HUDEP-2 (cell line): Measurements from ENCODE around the gene CTNNA3.
A peak's percentile ranks its signal among the peaks of the same experiment; 100 is the strongest.

ENCODE experiments used
- DNase-seq, 76 experiments: peaks; one replicate each; lab custom pipeline; 2025; ENCODE audit not compliant: unreplicated experiment in 76 of 76; lab: John Stamatoyannopoulos, UW

Gene CTNNA3

DNA sequence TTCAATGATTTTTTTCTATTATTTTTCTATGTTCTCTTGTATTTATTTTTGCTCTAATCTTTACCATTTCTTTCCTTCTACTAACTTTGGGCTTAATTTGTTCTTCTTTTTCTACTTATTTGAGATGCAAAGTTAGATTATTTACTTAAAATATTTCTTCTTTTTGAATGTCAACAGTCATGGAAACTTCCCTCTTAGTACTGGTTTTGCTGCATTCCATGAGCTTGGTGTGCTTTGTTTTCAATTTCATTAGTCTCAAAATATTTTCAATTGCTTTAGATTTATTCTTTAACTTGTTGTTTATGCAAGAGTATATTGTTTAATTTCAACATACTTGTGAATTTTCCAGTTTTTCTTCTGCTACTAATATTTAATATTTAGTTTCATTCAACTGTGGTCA, 539.8 kb downstream of the CTNNA3 start:
- DNase-seq: no peak

DNA sequence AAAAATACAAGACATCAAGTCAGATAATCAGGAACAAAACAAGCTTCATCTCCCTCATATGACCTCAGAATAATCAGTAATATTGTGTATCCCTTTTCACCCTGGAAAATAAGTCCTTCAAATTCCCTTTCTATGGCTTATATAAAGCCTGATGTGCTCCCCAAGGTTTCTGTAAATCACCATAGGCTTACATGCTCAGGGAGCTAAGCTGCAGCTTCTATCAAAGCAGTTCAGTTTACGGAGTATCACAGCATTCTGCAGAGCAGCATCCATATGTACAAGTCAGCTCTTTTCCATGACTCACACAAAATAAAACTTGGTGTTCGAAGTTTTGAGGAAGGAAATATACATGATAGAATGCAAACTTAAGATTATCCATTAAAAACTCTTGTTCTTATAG, 544.5 kb downstream of the CTNNA3 start:
- DNase-seq: no peak

DNA sequence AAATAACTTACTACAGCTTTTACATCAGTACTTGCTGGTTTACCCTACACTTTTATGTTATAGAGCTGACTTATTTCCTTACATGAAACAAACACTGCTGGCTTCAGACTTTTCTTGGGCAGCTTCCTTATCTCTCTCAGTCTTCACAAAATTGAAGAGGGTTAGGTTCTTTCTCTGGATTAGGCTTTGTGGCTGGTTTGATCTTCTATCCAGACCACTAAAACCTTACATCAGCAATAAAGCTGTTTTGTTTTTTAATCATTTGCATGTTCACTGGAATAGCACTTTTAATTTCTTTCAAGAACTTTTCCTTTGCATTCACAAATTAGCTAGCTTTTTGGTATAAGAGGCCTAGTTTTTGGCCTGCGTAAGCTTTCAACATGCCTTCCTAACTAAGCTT, 551.5 kb downstream of the CTNNA3 start:
- no peak for DNase-seq

DNA sequence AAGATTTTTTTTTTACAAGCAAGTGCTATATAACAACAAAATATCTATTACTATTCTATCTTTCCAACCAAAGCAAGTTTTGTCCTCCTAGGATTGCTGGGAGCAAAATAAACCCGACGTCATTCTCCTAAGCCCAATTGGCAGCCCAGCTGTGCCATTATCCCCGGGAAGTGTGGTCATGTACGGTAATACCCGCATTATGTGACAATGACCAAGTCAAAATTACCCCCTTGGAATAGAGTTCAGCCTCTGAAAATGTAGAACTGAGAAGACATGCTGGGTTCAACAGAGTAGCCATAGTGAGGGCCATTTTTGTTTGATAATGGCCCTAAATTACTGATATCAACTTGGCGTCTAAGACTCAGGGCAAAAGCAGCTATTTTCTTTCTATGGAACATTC, 554.7 kb downstream of the CTNNA3 start:
- DNase-seq: no peak

DNA sequence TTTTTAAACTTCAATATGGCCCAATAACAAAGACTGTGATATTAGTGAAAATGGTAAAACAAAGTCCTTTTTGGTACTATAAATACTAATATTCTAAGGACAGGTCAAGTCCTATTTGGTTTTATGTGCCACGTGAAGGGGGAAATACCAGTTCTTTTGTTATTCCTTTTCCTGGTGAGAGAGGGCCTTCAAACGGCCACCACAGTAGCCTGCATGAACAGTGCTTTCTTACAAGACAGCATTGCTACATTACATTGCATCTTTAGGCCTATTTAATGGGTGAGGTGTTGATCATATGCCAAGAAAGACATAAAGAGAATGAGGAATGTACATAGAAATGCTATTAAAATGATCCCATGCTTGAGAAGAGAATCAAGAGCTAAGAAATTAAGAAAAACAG, 555.4 kb downstream of the CTNNA3 start:
- DNase-seq: no peak

DNA sequence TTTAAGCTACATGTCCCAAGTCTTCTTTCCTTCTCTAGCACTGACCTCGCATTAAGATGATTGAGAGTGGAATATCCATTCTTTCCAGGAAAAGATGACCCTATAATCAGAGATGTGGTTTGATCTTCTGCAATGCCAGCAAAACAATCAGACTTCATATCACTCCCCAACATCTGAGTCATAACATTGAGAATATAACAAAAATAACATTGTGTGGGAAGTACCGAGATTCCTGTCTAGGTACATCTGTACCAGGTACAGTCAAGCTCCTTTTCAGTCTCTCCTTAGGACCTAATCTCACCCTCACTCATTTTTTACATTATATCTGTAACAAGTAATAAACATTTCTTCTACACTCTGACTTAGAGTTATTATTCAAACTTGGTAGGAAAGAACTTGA, 568.6 kb downstream of the CTNNA3 start:
- no peak for DNase-seq

DNA sequence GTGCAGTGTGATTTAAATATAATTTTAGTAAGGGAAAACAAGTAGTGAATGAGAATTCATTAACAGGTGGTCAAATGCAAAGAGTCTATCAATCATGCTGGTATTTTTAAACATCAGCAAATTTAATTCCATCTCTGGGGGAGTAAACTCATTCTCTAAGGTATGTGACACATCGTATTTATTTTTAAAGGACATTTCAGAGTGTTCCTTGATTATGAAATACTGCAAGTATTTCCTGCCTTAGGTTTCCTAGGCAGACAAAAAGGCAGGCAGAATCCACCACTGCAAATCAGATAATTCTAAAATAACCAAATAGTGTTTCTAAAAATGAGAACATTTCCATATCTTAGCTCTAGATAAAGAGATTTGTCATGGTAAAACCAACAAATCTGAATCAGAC, 576.3 kb downstream of the CTNNA3 start:
- no peak for DNase-seq

DNA sequence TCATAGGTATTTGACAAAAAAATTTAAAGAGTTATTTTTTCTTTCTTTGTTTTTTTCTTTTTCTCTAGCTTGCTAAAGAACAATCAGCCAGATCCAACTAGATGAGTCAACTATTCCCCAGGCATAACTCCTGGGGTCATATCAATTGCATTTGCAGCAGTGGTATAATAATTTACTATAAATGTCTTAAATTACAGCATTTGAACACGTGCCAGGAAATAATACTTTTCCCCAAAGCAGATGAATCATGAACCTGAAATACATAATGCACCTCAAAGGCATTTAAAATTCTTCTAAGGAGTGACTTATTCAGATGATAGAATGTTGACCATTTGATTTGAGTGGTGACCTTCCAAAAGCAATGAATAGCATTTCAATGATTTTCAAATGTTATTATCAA, 580.0 kb downstream of the CTNNA3 start:
- DNase-seq: no peak

DNA sequence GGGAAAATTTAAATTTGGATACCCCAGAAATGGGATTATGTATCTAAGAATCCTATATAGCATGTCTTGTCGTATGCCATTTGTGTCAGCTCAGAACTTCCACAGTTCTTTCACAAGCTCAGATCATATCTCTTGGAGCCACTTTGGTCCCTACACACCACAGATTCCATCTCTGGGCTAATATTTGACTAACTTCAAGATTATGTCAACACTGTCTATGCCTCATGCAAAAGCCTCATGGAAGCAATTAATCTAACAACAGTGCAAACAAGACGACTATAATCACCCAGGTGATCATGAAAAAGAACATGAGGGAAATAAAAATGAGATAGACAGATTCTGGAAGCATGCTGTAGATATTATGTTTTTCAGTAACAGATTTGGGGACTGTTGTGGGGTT, 581.0 kb downstream of the CTNNA3 start:
- no peak for DNase-seq

DNA sequence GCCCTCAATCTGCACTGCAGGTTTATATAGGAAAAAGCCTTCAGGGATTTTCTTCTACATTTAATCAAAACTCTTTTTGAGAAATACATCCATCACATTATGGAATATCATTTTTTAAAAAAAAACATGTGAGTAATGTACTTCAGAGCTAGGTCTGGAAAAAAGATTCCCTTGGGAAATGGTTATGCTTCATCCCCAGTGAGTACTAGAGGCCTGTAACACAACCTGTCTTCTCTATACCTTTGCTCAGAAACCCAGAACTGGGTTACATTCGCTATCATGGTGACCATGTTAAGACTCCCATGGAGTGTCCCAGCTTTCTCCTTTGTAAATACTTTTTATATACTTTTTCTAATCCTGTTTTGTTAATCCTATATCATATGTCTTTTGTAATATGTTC, 583.2 kb downstream of the CTNNA3 start:
- DNase-seq: no peak

DNA sequence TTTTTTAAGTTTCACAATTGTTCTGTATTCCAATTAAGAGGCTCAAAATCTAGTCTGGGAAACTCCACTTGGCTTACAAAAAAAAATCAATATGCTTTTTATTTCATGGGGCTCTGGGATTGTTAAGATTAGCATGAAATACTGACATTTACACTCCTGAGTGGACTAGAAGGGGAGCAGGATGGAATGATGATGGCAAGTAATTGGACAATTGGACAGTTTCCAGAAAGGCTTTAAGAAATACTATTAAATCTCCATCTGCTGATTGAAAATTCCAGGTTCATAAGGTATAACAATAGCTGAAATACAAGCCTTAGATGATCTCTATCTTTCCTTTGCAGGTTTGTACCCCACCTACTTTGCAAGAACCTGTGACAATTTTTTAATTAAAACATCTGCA, 585.7 kb downstream of the CTNNA3 start:
- no peak for DNase-seq

DNA sequence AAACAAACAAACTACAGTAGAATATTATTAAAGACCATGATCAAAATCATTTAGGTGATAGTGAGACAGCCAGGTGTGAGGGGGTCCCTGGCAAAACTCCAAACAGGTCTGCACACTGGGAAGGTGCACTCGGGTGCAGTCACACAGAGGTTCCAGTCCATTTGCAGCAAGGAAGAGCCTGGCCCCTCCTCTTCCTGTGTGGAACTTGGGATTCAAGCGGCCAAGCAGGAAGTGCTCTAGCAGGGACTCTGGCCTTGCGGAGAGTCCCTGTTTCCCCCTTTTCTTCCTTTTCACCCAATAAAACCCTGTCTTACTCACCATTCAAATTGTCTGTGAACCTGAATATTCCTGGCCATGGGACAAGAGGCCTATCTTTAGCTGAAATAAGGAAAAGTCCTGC, 588.3 kb downstream of the CTNNA3 start:
- DNase-seq: no peak

DNA sequence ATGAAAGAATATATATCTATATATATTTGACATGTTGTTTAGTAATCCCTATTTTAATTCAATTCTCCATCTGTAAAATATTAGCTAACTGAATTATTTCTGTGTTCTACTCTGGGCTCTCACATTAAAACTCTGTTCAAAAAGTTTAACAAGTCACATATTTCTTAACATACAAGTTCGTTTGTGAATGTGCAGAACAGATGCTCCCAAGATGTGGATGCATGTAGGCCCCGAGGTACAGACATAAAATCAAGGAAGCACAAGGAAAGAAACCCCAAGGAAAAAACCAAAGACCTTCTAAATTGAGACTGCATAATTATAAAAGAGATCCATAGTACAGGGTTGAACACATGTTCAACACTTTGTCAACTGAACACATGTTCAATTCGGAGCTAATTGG, 595.0 kb downstream of the CTNNA3 start:
- no peak for DNase-seq

DNA sequence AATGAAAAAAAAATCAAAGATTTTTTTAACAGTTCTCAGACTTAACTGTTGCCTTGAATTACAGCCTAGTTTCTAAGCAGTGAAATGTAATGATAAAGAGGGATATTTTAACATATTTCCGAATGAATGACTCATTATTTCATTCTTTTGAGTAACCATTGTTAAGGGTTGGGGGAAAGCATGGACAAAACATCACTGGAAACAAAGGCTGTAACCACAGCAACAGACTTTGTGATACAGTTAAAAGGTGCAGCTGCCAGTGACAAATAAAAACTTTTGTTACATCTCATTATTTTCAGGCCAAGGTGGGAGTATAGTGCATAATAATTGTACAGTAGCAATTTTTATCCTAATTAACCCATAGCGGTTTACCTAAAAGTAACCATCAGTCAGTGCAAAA, 597.5 kb downstream of the CTNNA3 start:
- DNase-seq: no peak

DNA sequence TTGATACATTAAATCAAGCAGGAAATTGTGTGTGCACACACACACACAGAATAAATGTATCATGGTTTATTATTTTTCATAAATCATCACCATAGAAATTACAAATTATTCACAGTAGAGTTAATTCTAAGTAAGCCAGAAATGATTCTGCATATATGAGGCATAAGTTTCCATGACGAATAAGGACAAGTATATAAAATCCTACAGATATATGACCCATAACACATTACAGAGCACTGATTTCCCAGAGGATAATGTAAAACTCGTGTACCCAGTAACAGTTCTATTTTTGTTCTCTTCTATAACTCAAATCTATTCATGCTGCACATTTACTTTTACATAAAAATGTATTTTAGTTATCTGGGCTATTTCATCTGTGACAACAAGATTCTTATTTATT, 600.5 kb downstream of the CTNNA3 start:
- DNase-seq: no peak

DNA sequence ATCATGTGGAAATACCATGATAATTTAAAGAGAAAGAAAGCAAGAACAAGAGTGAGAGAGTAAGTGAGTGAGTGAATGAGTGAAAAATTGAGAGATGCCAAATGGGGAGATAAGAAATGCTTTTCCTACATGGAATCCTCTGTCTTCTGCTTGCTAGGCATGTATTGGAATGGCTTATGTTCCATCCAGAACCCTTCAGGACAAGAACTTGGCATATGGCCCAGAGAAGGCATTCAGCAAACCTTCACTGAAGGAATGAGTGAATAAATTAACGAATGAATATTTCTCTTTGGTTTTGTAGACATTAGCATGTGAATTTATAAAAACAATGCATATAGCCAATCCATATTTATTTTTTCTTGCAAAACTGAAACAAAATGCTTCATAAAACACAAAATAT, 608.0 kb downstream of the CTNNA3 start:
- DNase-seq: no peak

DNA sequence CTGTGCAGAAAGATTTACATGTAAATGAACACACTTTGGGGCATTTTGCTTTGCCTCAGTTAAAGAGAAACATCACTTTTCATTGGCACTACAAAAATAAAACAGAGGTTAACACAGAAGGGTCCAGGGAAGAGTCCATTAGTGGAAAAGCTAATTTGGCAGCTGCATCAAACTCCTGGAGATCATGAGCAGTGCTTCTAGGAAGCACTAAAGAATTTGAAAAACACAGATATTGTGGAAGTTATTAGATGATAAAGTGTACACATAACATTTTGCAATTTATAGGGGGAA, 608.9 kb downstream of the CTNNA3 start:
- DNase-seq: no peak

DNA sequence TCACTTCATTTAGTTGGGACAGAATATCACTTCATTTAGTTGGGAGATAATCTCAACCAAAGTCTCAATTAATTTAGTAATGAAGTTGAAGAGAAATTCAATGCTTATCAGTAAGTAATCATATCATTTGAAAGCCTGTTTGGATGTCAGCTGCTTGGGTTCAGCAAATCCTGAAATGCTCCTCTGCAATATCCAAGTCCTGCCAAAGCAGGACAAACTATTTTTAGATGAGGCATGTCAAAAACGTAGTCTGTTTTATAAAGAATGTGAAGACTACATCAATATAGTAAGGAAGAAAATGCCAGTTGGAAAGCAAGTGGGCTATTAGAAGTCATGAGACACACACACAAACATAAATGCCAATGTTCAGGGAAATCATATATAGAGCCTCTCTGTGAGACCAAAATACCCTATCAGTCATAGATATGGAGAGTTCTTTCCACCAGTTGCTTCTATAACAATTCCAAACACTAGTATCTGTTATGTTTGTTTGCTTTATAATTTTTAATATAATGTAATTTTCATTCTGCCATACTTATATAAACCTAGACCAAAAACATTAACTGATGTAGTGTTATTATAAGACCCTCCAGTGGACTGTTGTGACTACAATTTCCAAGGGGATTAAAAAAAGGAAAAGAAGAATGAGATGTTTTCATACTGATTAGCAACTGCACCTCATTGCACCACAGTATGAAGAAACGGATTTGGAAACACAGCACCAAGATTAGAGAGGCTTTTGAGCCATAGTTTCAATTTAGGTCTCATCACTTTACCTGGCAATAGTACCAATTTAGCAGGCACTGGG, 609.5 kb downstream of the CTNNA3 start:
- no peak for DNase-seq

DNA sequence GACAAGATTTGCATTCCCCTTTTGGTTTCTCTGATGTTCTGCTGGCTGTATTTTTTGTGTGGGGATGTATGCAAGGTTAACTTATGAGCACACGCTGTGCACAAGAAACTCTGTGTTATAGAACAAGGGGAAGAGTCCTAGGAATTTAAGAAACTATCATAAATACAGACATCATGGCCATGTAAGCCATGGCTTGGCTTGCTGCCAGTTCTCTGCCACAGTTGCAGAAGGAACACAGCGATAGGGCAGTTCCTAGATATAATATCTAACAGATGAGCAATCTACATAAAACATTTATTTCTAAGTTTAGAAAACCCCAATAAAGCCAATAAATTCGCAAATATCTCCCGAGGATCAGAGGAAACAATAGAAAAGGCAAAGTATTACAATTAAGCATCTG, 616.9 kb downstream of the CTNNA3 start:
- DNase-seq: peak in 48 of 76 experiments; percentile 0 to 75 (median 30)

DNA sequence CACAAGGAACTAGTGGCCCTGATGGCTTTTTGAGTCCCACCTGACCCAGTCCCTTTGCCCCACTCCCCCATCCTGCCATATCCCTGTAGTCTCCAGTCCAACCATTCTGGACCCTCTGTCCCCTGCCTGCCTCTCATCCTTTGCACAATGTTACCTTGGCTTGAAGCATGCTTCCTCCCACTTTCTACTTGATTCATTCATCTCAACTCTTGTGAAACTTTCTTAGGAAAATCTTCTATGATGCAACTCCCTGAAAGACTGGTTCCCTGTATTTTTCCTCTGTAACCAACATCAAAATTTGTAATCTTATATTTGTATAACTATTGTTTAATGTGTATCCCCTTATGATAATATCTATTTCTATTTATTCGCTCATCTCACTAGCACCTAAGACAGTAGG, 618.6 kb downstream of the CTNNA3 start:
- no peak for DNase-seq

DNA sequence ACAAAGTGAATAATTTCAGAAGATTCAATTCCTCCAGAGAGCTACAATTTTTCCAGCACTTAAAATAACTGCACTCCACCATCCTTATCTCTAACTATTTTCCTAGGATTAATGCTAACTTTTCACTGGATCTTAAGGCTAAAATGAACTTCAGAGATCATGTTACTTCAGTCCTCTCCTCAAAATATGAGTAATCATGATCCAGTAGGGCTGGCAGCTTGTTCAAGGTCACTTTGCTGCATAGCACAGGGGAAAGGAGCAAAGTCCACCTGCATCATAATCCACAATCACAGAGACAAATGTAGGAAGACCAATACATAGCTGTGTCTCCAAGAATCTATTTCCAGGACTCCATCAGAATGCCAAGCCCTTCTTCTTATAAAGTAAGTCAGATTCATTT, 619.9 kb downstream of the CTNNA3 start:
- no peak for DNase-seq

DNA sequence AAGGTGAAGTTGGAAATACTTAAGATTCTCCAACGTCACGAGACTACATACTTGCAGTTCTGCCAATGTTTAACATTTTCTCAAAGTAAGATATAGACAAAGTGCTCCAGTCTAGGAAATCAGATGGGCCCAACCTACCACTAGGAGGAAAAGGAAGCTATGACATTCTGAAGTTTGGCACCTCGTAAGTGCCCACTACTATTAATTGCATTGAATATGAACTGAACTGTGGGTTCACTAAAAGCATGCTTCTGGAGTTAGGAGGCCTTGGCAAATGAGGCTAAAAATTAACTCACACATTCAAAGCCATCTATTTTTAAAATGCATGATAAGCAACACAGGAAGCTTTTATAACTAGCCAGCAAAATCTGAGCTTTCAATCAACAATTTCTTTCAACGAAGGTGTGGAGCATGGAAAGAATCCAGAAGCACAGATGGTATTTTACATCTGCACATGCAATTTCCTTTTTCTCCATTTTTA, 620.5 kb downstream of the CTNNA3 start:
- DNase-seq: no peak

DNA sequence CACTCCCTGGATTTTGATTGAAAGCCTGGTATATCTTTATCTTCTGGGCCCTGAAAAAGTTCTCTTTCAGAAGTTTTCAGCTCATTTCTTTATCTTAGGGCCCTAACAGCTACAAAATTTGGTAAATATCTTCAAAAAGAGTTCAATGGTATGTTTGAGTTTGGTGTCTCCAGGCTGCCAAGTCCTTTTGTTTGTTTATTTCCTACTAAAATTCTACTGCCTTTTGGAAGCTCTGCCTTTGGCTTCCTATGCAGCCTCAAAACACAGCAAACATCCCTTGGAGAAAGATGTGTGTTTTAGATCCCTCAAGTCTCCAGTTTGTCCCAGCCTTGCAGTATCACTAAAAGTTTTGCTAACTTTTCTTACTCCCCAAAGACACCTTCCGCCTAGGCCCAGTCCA, 623.3 kb downstream of the CTNNA3 start:
- DNase-seq: no peak
